Measurements from ENCODE around the gene TTC33. TPM values are rescaled to one million over a fixed set of nuclear protein-coding genes. Genes with fewer than 3 reads are reported as not detected.

The TTC33 gene
- total RNA-seq, 1 donor from 2014 or later, result 9.7 TPM

DNA sequence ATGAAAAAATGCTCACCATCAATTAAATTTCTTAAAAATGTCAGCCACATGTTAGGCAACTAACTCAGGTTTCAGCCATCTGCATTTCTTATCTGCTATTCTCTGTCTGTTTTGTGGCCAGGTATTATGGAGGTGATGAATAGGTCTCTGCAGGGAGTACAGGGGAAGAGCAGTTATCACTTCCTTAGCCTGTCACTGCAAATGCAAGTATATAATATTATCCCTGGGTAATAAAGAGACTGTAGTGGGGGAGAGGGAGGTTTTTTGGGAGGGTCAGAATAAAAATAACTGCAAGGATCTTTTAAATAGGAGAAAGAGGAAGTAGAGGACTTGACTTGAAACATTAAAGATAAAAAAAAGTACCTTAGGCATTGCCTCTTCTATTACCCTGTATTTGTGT, 125.6 kb downstream of the TTC33 start:
- Histone ChIP-seq H3K27me3 (ENCODE audit: control insufficient read depth, insufficient read depth, low read length) (no peaks in the 10 kb centered on the region), H3K36me3 (ENCODE audit: control insufficient read depth, insufficient read depth, low read length) (no peaks in the 10 kb centered on the region), H3K4me3 (ENCODE audit: low read depth, low read length) (no peak overlapping the region)
- no peak for TF ChIP-seq CTCF (IDR thresholded peaks at IDR 0.05; ENCODE audit: insufficient read depth, low read length, severe bottlenecking)
- DNase-seq (ENCODE audit: low read depth) (no peak), FAIRE-seq (no peak)

- DNase-seq (ENCODE audit: low read depth) (no peak), FAIRE-seq (no peak)
- H3K27me3 ChIP-seq (ENCODE audit: control insufficient read depth, insufficient read depth, low read length), result no peaks in the 10 kb centered on the region
These were observed 127.4 kb downstream of the TTC33 start for GRCh38 chr5:40628407-40628806.

GRCh38 chr5:40627706-40628105, 128.1 kb downstream of the TTC33 start:
- no peak for TF ChIP-seq CTCF (IDR thresholded peaks at IDR 0.05; ENCODE audit: insufficient read depth, low read length, severe bottlenecking)
- DNase-seq (ENCODE audit: low read depth) (no peak), FAIRE-seq (no peak)
- Histone ChIP-seq H3K27me3 (ENCODE audit: control insufficient read depth, insufficient read depth, low read length) (no peaks in the 10 kb centered on the region), H3K4me3 (ENCODE audit: low read depth, low read length) (no peak overlapping the region), H3K36me3 (ENCODE audit: control insufficient read depth, insufficient read depth, low read length) (no peaks in the 10 kb centered on the region)

More at GRCh38 chr5:40628407-40628806, 127.4 kb downstream of the TTC33 start:
- no peak for TF ChIP-seq CTCF (IDR thresholded peaks at IDR 0.05; ENCODE audit: insufficient read depth, low read length, severe bottlenecking)
- H3K36me3 ChIP-seq (ENCODE audit: control insufficient read depth, insufficient read depth, low read length), result no peaks in the 10 kb centered on the region
- no peak overlapping the region for H3K4me3 ChIP-seq (ENCODE audit: low read depth, low read length)

DNA sequence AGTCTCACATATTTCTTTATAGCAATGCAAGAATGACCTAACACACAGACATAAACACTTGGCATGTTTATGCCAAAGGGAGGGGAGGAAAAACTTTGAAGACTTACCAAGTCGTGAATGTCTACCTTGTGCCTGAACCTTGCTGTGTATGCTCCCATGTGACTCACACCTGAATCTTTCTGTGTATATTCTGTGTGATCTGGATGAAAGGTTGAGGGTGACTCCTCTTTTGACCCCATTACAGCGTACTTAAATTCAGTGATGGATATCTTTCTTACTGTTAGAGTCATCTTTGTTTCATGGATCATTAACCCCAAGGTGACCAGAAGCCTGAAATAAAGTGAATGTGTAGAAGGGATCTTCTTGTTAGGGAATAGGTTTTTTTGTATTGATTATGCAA, 129.0 kb downstream of the TTC33 start:
- Histone ChIP-seq H3K4me3 (ENCODE audit: low read depth, low read length) (no peak overlapping the region), H3K27me3 (ENCODE audit: control insufficient read depth, insufficient read depth, low read length) (no peaks in the 10 kb centered on the region), H3K36me3 (ENCODE audit: control insufficient read depth, insufficient read depth, low read length) (no peaks in the 10 kb centered on the region)
- no peak for DNase-seq (ENCODE audit: low read depth)
- no peak for FAIRE-seq
- no peak for TF ChIP-seq CTCF (IDR thresholded peaks at IDR 0.05; ENCODE audit: insufficient read depth, low read length, severe bottlenecking)

GRCh38 chr5:40623480-40624420, 132.0 kb downstream of the TTC33 start:
- no peak for FAIRE-seq
- Histone ChIP-seq H3K27me3 (ENCODE audit: control insufficient read depth, insufficient read depth, low read length) (no peaks in the 10 kb centered on the region), H3K36me3 (ENCODE audit: control insufficient read depth, insufficient read depth, low read length) (no peaks in the 10 kb centered on the region), H3K4me3 (ENCODE audit: low read depth, low read length) (no peak overlapping the region)
- TF ChIP-seq CTCF (IDR thresholded peaks at IDR 0.05; ENCODE audit: insufficient read depth, low read length, severe bottlenecking), result no peak
- DNase-seq (ENCODE audit: low read depth), result no peak

All from bronchial epithelial cell (primary cell).